ENCODE measurements around the gene SEC14L1. TPM values are rescaled to one million over a fixed set of nuclear protein-coding genes. Genes with fewer than 3 reads are reported as not detected.

The SEC14L1 gene
- total RNA-seq, 2 experiments from 2014 or later: 86.5 to 88.8 TPM

DNA sequence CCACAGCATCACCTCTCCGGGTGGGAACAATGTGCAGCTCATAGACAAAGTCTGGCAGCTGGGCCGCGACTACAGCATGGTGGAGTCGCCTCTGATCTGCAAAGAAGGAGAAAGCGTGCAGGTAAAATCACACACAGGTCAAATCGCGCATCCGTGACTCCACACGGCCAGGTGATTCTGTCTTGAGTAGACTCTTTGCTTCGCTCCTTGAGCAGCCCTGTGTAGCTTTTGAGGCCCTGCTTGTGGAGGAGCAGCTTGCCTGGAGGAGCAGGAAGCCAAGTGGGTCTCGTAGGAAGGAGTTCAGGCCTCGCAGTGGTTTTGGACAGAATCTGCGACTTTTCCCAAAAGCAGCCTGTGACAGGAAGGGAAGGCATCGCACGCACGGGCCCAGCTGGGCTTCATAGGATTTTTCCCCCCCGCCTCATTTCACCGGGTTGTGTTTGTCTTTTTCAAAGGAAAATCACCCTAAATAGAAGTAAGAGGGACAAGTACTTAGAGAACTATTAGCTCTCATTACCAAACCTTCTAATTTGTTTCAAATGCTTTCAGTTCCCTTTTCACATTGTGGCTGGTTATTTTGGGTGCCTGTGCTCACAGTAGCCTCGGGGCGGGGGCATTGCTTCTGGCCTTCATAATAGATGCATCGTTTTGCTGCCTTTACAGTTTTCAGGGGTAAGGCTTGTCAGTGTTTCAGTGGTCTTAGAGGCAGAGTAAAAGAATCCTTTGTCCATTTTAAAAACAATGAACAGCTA lies 71.5 kb downstream of the SEC14L1 start:
- no peaks in the 10 kb centered on the region for H3K9me3 Mint-ChIP-seq (ENCODE audit: insufficient read depth)
- DNase-seq (no peak), ATAC-seq (no peak)
- peaks cover 75% of the 10 kb centered on the region for H3K36me3 Mint-ChIP-seq (ENCODE audit: low read depth)
- no peak overlapping the region for H3K4me3 Mint-ChIP-seq
- ChIA-PET POLR2A (no interaction called here), CTCF (interaction anchor here (1.4 to 1.6 kb wide), 2 partner anchors 124 to 126 kb away, joined by 4 to 6 read pairs; no protein-coding TSS in a partner anchor)
- no peaks in the 10 kb centered on the region for H3K27me3 Mint-ChIP-seq (ENCODE audit: low read depth)
- H3K27ac Mint-ChIP-seq: no peak overlapping the region
- peaks cover 11% of the 10 kb centered on the region for H3K4me1 Mint-ChIP-seq (ENCODE audit: low read depth)

DNA sequence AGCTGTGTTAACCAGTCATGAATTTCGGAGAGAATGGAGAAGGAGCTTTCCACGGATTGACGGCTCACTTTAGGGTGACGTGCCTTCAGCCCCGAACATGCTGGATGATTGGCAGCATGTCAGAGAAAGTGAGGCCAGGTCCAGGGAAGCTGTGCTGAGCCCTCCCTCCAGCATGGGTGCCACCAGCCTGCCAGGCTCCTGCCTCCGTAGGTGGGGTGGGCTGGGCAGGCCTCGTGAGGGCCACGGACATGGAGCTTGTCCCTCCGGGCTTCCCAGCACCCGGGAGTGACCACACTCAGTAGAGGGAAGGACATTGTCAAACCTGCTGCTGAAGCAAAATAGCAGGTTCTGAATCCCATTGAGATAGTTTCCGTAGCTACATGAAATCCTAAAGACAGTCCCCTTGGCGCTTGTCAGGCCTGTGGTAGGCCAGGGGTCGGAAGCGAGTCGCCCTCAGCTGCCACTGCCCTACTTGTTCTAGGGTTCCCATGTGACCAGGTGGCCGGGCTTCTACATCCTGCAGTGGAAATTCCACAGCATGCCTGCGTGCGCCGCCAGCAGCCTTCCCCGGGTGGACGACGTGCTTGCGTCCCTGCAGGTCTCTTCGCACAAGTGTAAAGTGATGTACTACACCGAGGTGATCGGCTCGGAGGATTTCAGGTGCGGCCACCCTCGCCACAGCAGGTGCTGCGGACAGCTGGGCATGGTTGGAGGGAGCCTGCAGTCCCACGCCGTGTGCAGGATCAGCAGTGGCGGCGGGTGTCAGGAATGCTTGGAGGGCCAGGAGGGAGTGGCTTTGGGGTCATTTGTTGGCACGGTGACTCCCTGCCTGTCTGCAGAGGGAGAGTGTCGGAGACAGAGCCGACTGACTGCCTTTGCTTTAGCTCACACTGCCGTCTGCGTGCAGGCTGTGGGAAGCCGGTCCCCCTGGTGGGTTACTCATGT lies 72.3 kb downstream of the SEC14L1 start:
- H3K27ac Mint-ChIP-seq: no peak overlapping the region
- peaks cover 80% of the 10 kb centered on the region for H3K36me3 Mint-ChIP-seq (ENCODE audit: low read depth)
- peaks cover 11% of the 10 kb centered on the region for H3K4me1 Mint-ChIP-seq (ENCODE audit: low read depth)
- POLR2A ChIA-PET: interaction anchor here (1.2 kb wide), 1 partner anchor 72 kb away, joined by 5 read pairs; the partner anchor contains the start of gene SEC14L1
- no peaks in the 10 kb centered on the region for H3K9me3 Mint-ChIP-seq (ENCODE audit: insufficient read depth)
- DNase-seq: no peak
- H3K27me3 Mint-ChIP-seq (ENCODE audit: low read depth): no peaks in the 10 kb centered on the region
- ATAC-seq: no peak
- H3K4me3 Mint-ChIP-seq: no peak overlapping the region
- CTCF ChIA-PET: interaction anchor here (1.4 to 1.8 kb wide), 3 partner anchors 125 to 127 kb away, joined by 4 to 6 read pairs (median 6); no protein-coding TSS in a partner anchor

DNA sequence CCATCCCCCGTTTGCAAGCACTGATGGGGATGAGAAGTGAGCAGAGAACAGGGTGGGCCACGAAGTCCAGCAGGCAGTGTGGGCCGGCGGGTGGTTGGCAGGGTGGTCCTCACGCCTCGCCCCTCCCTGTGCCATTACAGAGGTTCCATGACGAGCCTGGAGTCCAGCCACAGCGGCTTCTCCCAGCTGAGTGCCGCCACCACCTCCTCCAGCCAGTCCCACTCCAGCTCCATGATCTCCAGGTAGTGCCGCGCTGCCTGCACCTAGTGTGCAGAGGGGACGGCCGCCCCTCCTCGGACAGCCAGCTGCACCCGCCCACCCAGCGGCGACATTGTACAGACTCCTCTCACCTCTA lies 73.0 kb downstream of the SEC14L1 start:
- no peak overlapping the region for H3K4me3 Mint-ChIP-seq
- no peak for ATAC-seq
- POLR2A ChIA-PET: interaction anchor here (1.2 kb wide), 1 partner anchor 72 kb away, joined by 5 read pairs; the partner anchor contains the start of gene SEC14L1

DNA sequence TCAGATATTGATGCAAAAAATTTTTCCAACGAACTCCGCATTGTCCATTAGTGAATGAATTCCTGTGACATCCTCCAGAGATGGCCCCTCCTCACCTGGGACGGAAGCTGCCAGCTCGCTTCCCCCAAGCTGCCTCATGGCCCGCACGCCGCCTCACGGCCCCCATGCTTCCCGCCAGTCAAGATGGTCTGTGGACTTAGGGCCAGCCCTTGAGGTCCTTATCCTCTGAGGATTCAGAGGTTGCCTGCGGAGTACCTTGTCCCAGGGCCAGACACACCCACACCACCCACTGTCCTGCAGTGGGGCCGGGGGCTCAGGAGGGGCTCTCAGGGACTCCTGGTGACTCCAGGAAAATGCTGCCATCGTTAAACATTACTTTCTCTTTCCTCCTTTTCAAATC lies 73.6 kb downstream of the SEC14L1 start:
- H3K4me3 Mint-ChIP-seq: no peak overlapping the region
- peaks cover 10% of the 10 kb centered on the region for H3K4me1 Mint-ChIP-seq (ENCODE audit: low read depth)
- CTCF ChIA-PET: interaction anchor here (1.0 to 1.8 kb wide), 3 partner anchors 8 to 126 kb away, joined by 3 to 6 read pairs (median 3); no protein-coding TSS in a partner anchor
- ATAC-seq: no peak
- H3K27me3 Mint-ChIP-seq (ENCODE audit: low read depth): no peaks in the 10 kb centered on the region
- DNase-seq: no peak
- H3K9me3 Mint-ChIP-seq (ENCODE audit: insufficient read depth): no peaks in the 10 kb centered on the region
- peaks cover 76% of the 10 kb centered on the region for H3K36me3 Mint-ChIP-seq (ENCODE audit: low read depth)
- POLR2A ChIA-PET: interaction anchor here (1.2 kb wide), 1 partner anchor 73 kb away, joined by 5 read pairs; the partner anchor contains the start of gene SEC14L1
- H3K27ac Mint-ChIP-seq: no peak overlapping the region

More for the DNA sequence above, 73.0 kb downstream of the SEC14L1 start:
- CTCF ChIA-PET: interaction anchor here (1.4 to 1.8 kb wide), 2 partner anchors 8 to 125 kb away, joined by 3 to 6 read pairs; no protein-coding TSS in a partner anchor
- H3K27ac Mint-ChIP-seq: no peak overlapping the region
- H3K36me3 Mint-ChIP-seq (ENCODE audit: low read depth): peaks cover 78% of the 10 kb centered on the region
- no peaks in the 10 kb centered on the region for H3K27me3 Mint-ChIP-seq (ENCODE audit: low read depth)
- no peaks in the 10 kb centered on the region for H3K9me3 Mint-ChIP-seq (ENCODE audit: insufficient read depth)
- no peak for DNase-seq
- H3K4me1 Mint-ChIP-seq (ENCODE audit: low read depth): peaks cover 11% of the 10 kb centered on the region

DNA sequence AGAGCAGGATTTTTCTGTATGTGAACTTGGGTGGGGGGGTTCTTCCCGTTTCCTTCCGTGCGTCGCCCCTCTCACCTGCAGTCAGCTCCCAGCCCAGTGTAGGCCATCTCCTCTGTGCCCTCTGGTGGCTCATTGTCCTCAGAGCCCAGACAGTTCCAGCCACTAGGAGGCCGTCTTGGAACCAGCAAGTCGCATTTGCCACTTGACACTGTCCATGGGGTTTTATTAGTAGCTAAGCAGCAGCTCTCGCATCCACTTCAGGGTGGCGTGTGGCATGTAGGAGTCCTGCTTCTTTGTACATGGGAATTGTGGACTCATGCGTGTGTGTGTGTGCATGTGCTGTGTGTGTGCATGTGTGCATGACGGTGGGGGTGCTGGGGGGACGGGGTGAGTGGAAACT lies 74.0 kb downstream of the SEC14L1 start:
- no peaks in the 10 kb centered on the region for H3K9me3 Mint-ChIP-seq (ENCODE audit: insufficient read depth)
- no peaks in the 10 kb centered on the region for H3K27me3 Mint-ChIP-seq (ENCODE audit: low read depth)
- peaks cover 8% of the 10 kb centered on the region for H3K4me1 Mint-ChIP-seq (ENCODE audit: low read depth)
- no peak overlapping the region for H3K27ac Mint-ChIP-seq
- DNase-seq (peak; percentile 39), ATAC-seq (peak; percentile 57)
- no peak overlapping the region for H3K4me3 Mint-ChIP-seq
- CTCF ChIA-PET: interaction anchor here (0.6 to 1.8 kb wide), 7 partner anchors 9 to 128 kb away, joined by 3 to 6 read pairs (median 3); no protein-coding TSS in a partner anchor
- POLR2A ChIA-PET: no interaction called here
- H3K36me3 Mint-ChIP-seq (ENCODE audit: low read depth): peaks cover 72% of the 10 kb centered on the region

DNA sequence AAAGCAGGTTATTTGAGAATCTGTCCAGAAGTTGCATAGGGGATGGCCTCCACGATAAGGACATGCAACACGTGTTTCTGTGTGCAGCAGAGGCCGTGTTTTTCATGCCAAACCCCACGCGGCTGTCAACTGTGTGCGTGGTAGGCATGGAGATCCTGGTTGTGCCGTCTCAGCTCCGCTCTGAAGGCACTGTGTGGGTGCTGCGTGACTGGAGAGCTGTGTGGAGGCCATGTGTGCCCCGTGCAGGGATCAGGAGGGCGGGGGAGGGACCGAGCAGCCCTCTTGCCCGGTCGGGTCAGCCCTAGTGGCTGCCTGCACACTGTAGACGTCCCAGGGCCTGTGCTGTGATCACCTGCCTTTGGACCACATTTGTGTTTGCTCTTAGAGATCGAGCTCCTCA lies 74.5 kb downstream of the SEC14L1 start:
- ChIA-PET POLR2A (no interaction called here), CTCF (interaction anchor here (0.6 to 1.8 kb wide), 7 partner anchors 9 to 128 kb away, joined by 3 to 6 read pairs (median 3); no protein-coding TSS in a partner anchor)
- no peak for DNase-seq
- H3K27me3 Mint-ChIP-seq (ENCODE audit: low read depth): no peaks in the 10 kb centered on the region
- no peaks in the 10 kb centered on the region for H3K9me3 Mint-ChIP-seq (ENCODE audit: insufficient read depth)
- no peak overlapping the region for H3K4me3 Mint-ChIP-seq
- H3K36me3 Mint-ChIP-seq (ENCODE audit: low read depth): peaks cover 66% of the 10 kb centered on the region
- H3K4me1 Mint-ChIP-seq (ENCODE audit: low read depth): peaks cover 5% of the 10 kb centered on the region
- no peak for ATAC-seq
- peak overlapping the region; percentile 44 for H3K27ac Mint-ChIP-seq

DNA sequence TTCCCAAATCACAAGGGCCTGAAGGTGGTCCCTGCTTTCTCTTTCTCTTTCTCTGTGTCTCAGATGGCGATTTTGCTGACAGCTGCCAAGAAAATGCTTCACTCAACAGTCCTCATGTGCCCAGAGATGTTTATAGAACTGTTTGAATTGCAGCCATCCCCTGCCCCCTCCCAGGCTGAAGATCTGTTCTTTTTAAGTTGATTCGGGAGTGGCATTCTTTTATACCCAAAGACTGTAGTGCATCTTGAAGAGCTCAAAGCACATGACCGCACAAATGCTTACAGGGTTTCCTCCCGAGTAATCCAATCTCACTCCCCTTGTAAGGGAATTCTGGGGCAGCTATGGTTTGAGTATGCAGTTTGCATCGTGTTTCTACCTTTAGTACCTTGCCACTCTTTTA lies 75.7 kb downstream of the SEC14L1 start:
- ATAC-seq (no peak), DNase-seq (no peak)
- POLR2A ChIA-PET: no interaction called here
- no peak overlapping the region for H3K4me3 Mint-ChIP-seq
- H3K27me3 Mint-ChIP-seq (ENCODE audit: low read depth): no peaks in the 10 kb centered on the region
- peak overlapping the region; percentile 6 for H3K27ac Mint-ChIP-seq
- no peaks in the 10 kb centered on the region for H3K4me1 Mint-ChIP-seq (ENCODE audit: low read depth)
- peaks cover 55% of the 10 kb centered on the region for H3K36me3 Mint-ChIP-seq (ENCODE audit: low read depth)
- no peaks in the 10 kb centered on the region for H3K9me3 Mint-ChIP-seq (ENCODE audit: insufficient read depth)
- CTCF ChIA-PET: interaction anchor here (0.8 kb wide), 1 partner anchor 15 kb away, joined by 3 read pairs; no protein-coding TSS in a partner anchor

DNA sequence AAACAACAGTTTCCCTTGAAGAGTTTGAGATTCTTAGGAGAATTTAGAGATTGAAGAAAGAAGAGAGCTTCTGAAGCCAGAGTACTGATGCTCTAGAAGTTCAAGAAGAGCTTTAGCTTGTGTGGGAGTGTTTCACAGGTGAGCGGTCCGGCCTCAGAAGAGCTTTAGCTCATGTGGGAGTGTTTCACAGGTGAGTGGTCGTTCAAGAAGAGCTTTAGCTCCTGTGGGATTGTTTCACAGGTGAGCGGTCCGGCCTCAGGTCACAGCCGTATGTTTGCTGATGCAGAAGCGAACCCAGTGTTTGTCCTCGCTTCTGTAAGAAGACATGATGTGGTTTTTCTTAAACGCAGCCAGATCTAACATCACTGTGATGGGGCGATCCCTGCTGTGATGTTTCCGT lies 76.4 kb downstream of the SEC14L1 start:
- Mint-ChIP-seq H3K4me1 (ENCODE audit: low read depth) (no peaks in the 10 kb centered on the region), H3K9me3 (ENCODE audit: insufficient read depth) (no peaks in the 10 kb centered on the region), H3K27ac (no peak overlapping the region), H3K36me3 (ENCODE audit: low read depth) (peaks cover 53% of the 10 kb centered on the region), H3K27me3 (ENCODE audit: low read depth) (no peaks in the 10 kb centered on the region), H3K4me3 (no peak overlapping the region)
- ATAC-seq (no peak), DNase-seq (no peak)
- ChIA-PET POLR2A (no interaction called here), CTCF (no interaction called here)

DNA sequence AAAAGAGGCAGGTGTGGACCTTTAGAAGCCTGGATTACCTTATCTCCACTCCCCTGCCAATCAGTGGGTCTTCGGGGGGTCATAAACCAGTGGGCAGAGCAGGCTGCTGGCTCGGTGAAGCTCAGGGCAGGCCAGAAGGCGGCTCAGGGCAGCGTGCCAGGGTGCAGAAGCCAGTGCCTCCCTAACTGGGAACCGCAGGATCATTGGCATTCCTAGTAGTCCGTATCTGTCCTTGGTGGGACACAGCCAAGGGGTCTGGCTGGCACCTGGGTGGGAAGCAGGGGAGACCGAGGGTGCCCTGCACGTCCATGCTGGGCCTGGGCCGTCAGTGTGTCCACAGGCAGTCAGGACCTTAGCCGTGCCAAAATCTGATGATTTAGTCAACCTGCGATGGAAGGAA lies 76.8 kb downstream of the SEC14L1 start:
- no peak overlapping the region for H3K4me3 Mint-ChIP-seq
- POLR2A ChIA-PET: no interaction called here
- no peaks in the 10 kb centered on the region for H3K4me1 Mint-ChIP-seq (ENCODE audit: low read depth)
- no peak overlapping the region for H3K27ac Mint-ChIP-seq
- ATAC-seq (no peak), DNase-seq (no peak)
- no peaks in the 10 kb centered on the region for H3K9me3 Mint-ChIP-seq (ENCODE audit: insufficient read depth)
- no peaks in the 10 kb centered on the region for H3K27me3 Mint-ChIP-seq (ENCODE audit: low read depth)
- peaks cover 51% of the 10 kb centered on the region for H3K36me3 Mint-ChIP-seq (ENCODE audit: low read depth)
- CTCF ChIA-PET: no interaction called here

DNA sequence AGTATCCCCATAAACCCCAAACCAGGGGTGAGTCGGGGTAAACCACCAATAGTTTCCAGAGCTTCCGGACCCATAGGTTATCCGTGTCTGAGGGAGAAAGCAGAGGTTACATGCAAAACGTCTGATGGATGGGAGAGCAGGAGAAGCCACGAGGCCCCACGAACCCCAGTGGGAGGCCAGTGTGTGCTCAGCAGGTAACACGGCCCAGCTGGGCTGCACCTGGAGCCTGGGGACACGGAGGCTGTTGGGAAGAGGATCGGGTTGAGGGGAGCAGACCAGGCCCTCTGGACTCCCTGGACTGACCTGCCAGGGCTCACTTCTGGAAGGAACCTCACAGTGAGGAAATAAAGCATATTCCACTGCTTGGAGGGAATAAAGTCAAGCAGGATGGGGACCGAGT lies 78.1 kb downstream of the SEC14L1 start:
- H3K4me1 Mint-ChIP-seq (ENCODE audit: low read depth): no peaks in the 10 kb centered on the region
- H3K36me3 Mint-ChIP-seq (ENCODE audit: low read depth): peaks cover 47% of the 10 kb centered on the region
- H3K4me3 Mint-ChIP-seq: no peak overlapping the region
- H3K27ac Mint-ChIP-seq: no peak overlapping the region
- ChIA-PET POLR2A (no interaction called here), CTCF (no interaction called here)
- no peaks in the 10 kb centered on the region for H3K9me3 Mint-ChIP-seq (ENCODE audit: insufficient read depth)
- ATAC-seq (no peak), DNase-seq (no peak)
- no peaks in the 10 kb centered on the region for H3K27me3 Mint-ChIP-seq (ENCODE audit: low read depth)

DNA sequence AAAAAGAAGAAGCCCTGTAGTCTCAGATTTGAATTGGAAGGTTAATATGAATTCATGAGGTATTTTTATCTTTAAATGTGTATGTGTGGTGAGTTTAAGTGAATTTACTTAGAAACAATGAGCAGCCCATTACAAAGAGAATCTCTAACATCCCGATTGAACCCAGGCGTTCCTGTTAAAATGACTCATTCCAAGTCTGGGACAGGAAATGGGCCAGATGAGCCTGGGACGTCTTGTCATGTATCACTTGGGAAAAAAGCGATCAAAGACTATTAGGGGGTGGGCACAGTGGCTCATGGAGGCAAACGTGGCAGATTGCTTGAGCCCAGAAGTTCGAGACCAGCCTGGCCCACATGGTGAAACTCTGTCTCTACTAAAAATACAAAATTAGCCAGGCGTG lies 81.6 kb downstream of the SEC14L1 start:
- no peak for DNase-seq
- POLR2A ChIA-PET: no interaction called here
- peaks cover 12% of the 10 kb centered on the region for H3K9me3 Mint-ChIP-seq (ENCODE audit: insufficient read depth)
- no peaks in the 10 kb centered on the region for H3K4me1 Mint-ChIP-seq (ENCODE audit: low read depth)
- H3K4me3 Mint-ChIP-seq: no peak overlapping the region
- H3K27ac Mint-ChIP-seq: no peak overlapping the region
- H3K36me3 Mint-ChIP-seq (ENCODE audit: low read depth): peaks cover 36% of the 10 kb centered on the region
- no peak for ATAC-seq
- CTCF ChIA-PET: no interaction called here
- H3K27me3 Mint-ChIP-seq (ENCODE audit: low read depth): no peaks in the 10 kb centered on the region

Measured in activated CD8-positive, alpha-beta T cell treated with anti-CD3 and anti-CD28 coated beads, Interleukin-2, amount 10 ng/mL, durations not matched to agents 7 days and 5 days (primary cell).